Type B pancreatic cell (in vitro differentiated cells): ENCODE results near the gene PPP1R12A. TPM values are rescaled to one million over a fixed set of nuclear protein-coding genes. Genes with fewer than 3 reads are reported as not detected.

ENCODE experiments used
- DNase-seq: peaks from one replicate; pipeline ENCODE4 v3.0.0; 2021; ENCODE audit warnings: mixed read lengths; ENCODE audit not compliant: unreplicated experiment; ENCODE audit errors: extremely low spot score
- H3K27ac Mint-ChIP-seq: 2 replicates; pipeline ENCODE4 v1.8.0; 2021; ENCODE audit warnings: mild to moderate bottlenecking, mixed read lengths
- H3K27me3 Mint-ChIP-seq: 2 replicates; pipeline ENCODE4 v1.8.0; 2021; ENCODE audit warnings: mixed read lengths
- H3K36me3 Mint-ChIP-seq: 2 replicates; pipeline ENCODE4 v1.8.0; 2021; ENCODE audit warnings: mixed read lengths
- H3K4me1 Mint-ChIP-seq: one replicate; pipeline ENCODE4 v1.8.0; 2021; ENCODE audit warnings: mixed read lengths; ENCODE audit not compliant: unreplicated experiment
- H3K4me3 Mint-ChIP-seq: 2 replicates; pipeline ENCODE4 v1.8.0; 2021; ENCODE audit warnings: mild to moderate bottlenecking, mixed read lengths
- H3K9me3 Mint-ChIP-seq: 2 replicates; pipeline ENCODE4 v1.8.0; 2021; ENCODE audit warnings: mixed read lengths
- total RNA-seq: library from RNA; stranded (reverse); gene quantifications from 2 replicates; pipeline ENCODE4 v1.2.1, GENCODE V29; 2021; ENCODE audit warnings: low replicate concordance
- TF ChIP-seq, protein P1 (sequence below): fragments of 200-600 bp; sonication (generic); conservative IDR thresholded peaks from 2 replicates; pipeline ENCODE4 v1.5.0; 2021; ENCODE audit warnings: antibody characterized with exemption, mild to moderate bottlenecking

PPP1R12A gene
- total RNA-seq, 1 donor from 2014 or later = 78.2 TPM

DNA sequence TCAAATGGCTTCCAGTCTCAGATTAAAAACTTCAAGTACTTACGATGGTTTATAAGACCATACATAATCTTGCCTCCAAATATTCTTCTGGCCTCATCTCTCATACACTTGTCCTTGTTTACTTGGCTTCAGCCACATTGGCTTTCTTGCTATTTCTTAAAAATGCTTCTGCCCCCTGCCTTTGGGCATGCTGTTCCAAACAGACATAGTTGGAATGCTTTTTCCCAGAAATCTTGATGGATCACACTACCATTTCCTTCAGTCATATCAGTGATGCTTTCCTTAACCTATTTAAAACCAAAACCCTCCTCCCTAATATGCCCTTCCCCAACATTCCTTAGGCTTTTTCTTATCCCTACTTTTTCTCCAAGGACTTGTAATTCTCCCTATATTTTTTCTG, 169.7 kb downstream of the PPP1R12A start:
- DNase-seq = no peak
- TF ChIP-seq, protein P1, sequence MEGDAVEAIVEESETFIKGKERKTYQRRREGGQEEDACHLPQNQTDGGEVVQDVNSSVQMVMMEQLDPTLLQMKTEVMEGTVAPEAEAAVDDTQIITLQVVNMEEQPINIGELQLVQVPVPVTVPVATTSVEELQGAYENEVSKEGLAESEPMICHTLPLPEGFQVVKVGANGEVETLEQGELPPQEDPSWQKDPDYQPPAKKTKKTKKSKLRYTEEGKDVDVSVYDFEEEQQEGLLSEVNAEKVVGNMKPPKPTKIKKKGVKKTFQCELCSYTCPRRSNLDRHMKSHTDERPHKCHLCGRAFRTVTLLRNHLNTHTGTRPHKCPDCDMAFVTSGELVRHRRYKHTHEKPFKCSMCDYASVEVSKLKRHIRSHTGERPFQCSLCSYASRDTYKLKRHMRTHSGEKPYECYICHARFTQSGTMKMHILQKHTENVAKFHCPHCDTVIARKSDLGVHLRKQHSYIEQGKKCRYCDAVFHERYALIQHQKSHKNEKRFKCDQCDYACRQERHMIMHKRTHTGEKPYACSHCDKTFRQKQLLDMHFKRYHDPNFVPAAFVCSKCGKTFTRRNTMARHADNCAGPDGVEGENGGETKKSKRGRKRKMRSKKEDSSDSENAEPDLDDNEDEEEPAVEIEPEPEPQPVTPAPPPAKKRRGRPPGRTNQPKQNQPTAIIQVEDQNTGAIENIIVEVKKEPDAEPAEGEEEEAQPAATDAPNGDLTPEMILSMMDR = no peak
- Mint-ChIP-seq H3K4me1 (no peaks in the 10 kb centered on the region), H3K27me3 (no peaks in the 10 kb centered on the region), H3K36me3 (no peaks in the 10 kb centered on the region), H3K4me3 (no peak overlapping the region), H3K9me3 (peaks cover 5% of the 10 kb centered on the region), H3K27ac (no peak overlapping the region)

DNA sequence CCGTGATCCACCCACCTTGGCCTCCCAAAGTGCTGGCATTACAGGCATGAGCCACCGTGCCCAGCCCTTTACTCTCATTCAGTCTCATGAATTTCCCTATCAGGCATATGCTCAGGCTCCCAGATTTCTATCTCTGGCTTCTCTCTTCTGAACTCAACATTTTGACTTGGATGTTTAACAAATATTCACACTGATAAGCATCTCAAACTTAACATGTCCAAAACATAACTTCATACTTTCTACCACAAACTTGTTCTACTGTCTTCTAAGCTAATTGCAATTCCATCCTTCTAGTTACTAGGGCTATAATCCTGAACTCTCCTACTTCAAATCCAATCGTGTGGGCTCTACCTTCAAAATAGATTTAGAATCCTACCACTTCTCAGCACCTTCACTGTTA, 170.3 kb downstream of the PPP1R12A start:
- Mint-ChIP-seq H3K4me3 (no peak overlapping the region), H3K36me3 (no peaks in the 10 kb centered on the region), H3K9me3 (peaks cover 5% of the 10 kb centered on the region), H3K27ac (no peak overlapping the region), H3K27me3 (no peaks in the 10 kb centered on the region), H3K4me1 (no peaks in the 10 kb centered on the region)
- TF ChIP-seq, protein P1 = no peak
- DNase-seq = no peak

DNA sequence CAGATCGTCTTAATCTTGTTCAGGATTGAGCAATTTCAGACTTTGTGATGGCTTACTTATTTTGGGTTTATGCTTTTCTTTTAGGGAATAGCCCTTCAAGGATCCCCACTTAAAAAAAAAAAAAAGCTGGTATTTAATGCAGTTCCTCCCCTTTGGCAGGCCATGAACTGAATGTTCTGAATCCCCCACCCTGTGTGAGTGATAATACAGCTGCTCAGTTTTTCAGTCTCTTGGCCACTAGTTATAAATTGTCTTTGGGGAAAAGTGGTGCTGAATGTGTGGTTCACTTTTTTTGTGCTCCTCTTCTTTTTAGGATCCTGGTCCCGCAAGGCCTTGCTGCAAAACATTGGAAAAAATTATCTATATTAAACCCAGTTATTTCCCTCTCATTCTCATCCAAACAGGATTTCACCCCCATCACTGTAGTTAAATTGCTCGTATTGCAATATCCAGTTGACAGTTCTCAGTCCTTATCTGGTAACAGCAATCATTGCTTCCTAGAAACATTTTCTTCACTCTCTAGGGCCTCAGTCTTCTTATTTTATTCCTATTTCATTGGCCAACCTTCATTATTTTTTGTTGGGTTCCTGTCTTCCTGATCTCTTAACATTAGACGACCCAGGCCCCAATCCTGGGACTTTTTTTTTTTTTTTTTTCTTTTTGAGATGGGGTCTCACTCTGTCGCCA, 171.0 kb downstream of the PPP1R12A start:
- no peaks in the 10 kb centered on the region for H3K4me1 Mint-ChIP-seq
- TF ChIP-seq, protein P1 = no peak

DNA sequence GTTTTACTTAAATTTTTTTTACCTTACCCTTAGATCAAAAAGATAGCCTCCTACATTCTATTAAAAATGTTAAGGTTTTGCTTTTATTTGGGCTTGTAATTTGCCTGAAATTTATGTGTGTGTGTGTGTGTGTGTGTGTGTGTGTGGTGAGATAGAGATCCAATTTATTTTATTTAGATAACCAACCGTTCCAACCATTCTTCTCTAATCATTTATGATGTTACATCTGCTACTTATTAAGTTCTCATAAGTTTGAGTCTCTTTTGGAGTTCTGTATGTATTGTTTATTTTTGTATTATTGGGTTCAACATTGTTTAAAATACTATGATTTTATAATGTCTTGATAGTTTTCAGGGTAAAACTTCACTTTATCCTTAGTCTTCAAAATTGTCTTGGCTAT, 173.6 kb downstream of the PPP1R12A start:
- Mint-ChIP-seq H3K27ac (no peak overlapping the region), H3K36me3 (no peaks in the 10 kb centered on the region), H3K4me3 (no peak overlapping the region), H3K4me1 (no peaks in the 10 kb centered on the region), H3K9me3 (peaks cover 5% of the 10 kb centered on the region), H3K27me3 (no peaks in the 10 kb centered on the region)
- TF ChIP-seq, protein P1 = no peak
- DNase-seq = no peak

More for the DNA sequence above, 171.0 kb downstream of the PPP1R12A start:
- no peak overlapping the region for H3K27ac Mint-ChIP-seq
- H3K27me3 Mint-ChIP-seq = no peaks in the 10 kb centered on the region
- H3K4me3 Mint-ChIP-seq = no peak overlapping the region
- peaks cover 5% of the 10 kb centered on the region for H3K9me3 Mint-ChIP-seq
- no peak for DNase-seq
- no peaks in the 10 kb centered on the region for H3K36me3 Mint-ChIP-seq

DNA sequence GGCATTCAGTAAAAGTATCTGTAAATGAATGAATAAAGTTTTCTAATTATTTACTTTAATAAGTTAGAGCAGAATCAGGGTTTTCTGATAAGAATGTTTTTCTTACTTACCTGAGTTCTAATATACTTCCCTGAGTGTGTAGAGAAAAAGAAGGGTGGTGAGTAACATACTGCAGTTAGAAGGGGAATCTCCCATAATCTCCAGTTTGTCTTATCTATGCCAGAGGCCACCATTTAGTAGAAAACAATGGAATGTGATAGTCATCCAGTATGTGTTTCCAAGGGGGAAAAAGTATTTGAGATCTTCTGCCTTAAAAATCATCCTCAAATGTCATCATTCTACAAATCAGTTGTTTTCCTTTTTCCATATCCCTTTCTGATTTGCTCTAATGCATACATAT, 187.6 kb downstream of the PPP1R12A start:
- TF ChIP-seq, protein P1 = no peak
- no peaks in the 10 kb centered on the region for H3K4me1 Mint-ChIP-seq
- DNase-seq = no peak
- no peak overlapping the region for H3K4me3 Mint-ChIP-seq
- H3K36me3 Mint-ChIP-seq = no peaks in the 10 kb centered on the region
- no peak overlapping the region for H3K27ac Mint-ChIP-seq
- H3K9me3 Mint-ChIP-seq = no peaks in the 10 kb centered on the region
- H3K27me3 Mint-ChIP-seq = no peaks in the 10 kb centered on the region
